ENCODE data around the gene RPL27.
A peak's percentile ranks its signal among the peaks of the same experiment; 100 is the strongest.
"Not testable (repeated sequence)": the region's sequence is repeated elsewhere in the genome, so short reads cannot be mapped to it uniquely, and the experiment has no call there.

Gene RPL27

DNA sequence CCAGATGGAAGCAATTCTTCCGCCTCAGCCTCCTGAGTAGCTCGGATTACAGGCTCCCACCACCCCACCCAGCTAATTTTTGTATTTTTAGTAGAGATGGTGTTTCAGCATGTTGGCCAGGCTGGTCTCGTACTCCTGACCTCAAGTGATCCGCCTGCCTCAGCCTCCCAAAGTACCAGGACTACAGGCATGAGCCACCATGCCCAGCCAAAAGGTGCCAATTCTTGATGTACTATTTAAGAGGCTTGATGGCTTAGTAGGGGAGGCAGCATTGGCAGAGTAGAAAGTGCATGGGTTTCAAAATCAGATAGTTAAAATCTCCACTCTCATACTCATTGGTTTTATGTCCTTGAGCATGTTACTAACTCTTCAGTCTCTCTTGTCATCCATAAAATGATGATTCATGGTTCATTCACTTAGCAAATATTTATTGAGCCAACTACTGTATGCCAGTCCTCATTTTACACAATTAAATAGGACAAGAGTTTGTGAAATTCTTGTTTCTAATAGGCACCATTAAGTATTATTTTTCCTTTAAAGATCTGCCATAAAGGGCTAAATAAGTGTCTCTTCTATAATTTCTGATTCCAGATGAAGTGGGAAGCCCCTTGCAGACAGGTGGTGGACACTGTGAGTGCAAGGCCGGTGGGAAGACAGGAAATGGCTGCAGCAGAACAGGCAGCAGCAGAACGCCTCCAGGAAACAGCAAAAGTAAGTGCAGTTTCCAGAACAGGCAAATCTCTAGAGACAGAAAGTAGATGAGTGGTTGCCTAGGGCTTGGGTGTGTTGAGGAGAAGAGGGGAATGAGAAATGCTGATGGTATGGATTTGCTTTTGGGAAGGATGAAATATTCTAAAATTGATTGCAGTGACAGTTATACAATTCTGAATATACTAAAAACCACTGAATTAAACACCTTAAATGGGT is 8.2 kb upstream of the RPL27 start:
- Histone ChIP-seq H3K27me3 (replicated peaks; ENCODE audit: control insufficient read depth, insufficient read depth, low read length) (no peaks in the 10 kb centered on the region), H3K36me3 (ENCODE audit: control insufficient read depth, insufficient read depth, low read length) (peaks cover 25% of the 10 kb centered on the region), H3K4me3 (replicated peaks; ENCODE audit: low read depth, low read length) (no peak overlapping the region)
- TF ChIP-seq, protein P1, sequence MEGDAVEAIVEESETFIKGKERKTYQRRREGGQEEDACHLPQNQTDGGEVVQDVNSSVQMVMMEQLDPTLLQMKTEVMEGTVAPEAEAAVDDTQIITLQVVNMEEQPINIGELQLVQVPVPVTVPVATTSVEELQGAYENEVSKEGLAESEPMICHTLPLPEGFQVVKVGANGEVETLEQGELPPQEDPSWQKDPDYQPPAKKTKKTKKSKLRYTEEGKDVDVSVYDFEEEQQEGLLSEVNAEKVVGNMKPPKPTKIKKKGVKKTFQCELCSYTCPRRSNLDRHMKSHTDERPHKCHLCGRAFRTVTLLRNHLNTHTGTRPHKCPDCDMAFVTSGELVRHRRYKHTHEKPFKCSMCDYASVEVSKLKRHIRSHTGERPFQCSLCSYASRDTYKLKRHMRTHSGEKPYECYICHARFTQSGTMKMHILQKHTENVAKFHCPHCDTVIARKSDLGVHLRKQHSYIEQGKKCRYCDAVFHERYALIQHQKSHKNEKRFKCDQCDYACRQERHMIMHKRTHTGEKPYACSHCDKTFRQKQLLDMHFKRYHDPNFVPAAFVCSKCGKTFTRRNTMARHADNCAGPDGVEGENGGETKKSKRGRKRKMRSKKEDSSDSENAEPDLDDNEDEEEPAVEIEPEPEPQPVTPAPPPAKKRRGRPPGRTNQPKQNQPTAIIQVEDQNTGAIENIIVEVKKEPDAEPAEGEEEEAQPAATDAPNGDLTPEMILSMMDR (IDR thresholded peaks at IDR 0.05; ENCODE audit: insufficient read depth, low read length, poor library complexity, severe bottlenecking), result no peak
- DNase-seq (ENCODE audit: extremely low read depth, insufficient read length), result no peak

DNA sequence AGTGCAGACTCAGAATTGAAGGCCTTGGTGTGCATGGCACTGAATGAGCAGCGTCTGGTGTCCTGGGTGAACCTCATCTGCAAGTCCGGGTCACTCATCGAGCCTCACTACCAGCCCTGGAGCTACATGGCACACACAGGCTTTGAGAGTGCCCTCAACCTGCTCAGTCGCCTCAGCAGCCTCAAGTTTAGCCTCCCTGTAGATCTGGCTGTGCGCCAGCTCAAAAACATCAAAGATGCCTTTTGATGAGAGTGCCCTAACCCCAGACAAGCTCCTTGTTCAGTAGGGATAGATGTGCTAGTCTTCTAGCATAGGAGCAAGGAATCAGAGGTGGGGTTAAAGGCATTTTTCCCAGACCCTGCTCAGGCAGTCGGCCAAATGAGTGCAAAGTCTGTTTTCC is 6.7 kb upstream of the RPL27 start:
- TF ChIP-seq, protein P1 (IDR thresholded peaks at IDR 0.05; ENCODE audit: insufficient read depth, low read length, poor library complexity, severe bottlenecking), result no peak
- Histone ChIP-seq H3K4me3 (replicated peaks; ENCODE audit: low read depth, low read length) (no peak overlapping the region), H3K27me3 (replicated peaks; ENCODE audit: control insufficient read depth, insufficient read depth, low read length) (no peaks in the 10 kb centered on the region), H3K36me3 (ENCODE audit: control insufficient read depth, insufficient read depth, low read length) (peaks cover 25% of the 10 kb centered on the region)
- no peak for DNase-seq (ENCODE audit: extremely low read depth, insufficient read length)

DNA sequence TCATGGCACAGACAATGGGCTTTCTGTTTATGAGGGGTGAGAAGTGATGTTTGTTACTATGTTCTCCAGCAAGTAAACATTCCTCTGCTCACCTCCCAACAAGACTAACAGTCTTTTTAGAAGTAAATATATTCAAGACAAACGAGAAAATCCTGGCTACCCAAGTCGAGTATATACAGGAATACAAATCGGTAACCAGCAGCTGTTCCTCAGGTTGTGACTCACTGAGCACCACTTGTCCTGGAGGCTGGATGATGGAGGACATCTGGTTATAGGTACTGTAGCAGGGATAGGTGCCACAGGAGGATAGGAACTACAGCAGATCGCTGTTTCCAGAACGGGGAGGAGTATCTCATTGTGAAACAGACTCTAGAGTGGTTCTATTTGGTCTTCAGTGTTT is 5.3 kb upstream of the RPL27 start:
- DNase-seq (ENCODE audit: extremely low read depth, insufficient read length), result no peak
- Histone ChIP-seq H3K36me3 (ENCODE audit: control insufficient read depth, insufficient read depth, low read length) (peaks cover 21% of the 10 kb centered on the region), H3K27me3 (replicated peaks; ENCODE audit: control insufficient read depth, insufficient read depth, low read length) (no peaks in the 10 kb centered on the region), H3K4me3 (replicated peaks; ENCODE audit: low read depth, low read length) (no peak overlapping the region)
- TF ChIP-seq, protein P1 (IDR thresholded peaks at IDR 0.05; ENCODE audit: insufficient read depth, low read length, poor library complexity, severe bottlenecking), result no peak

DNA sequence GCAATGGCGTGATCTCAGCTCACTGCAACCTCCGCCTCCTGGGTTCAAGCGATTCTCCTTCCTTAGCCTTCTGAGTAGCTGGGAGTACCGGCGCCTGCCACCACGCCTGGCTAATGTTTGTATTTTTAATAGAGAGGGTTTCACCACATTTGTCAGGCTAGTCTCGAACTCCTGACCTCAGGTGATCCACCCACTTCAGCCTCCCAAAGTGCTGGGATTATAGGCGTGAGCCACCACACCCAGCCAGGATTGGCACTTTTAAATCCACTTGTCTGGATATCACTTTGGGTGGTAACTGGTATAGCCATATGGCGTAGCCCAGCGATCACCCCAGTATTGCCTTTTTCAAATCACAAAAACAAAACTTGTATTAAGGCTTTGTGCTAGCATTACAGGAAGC is 4.3 kb upstream of the RPL27 start:
- not testable (repeated sequence) for DNase-seq (ENCODE audit: extremely low read depth, insufficient read length); H3K4me3 ChIP-seq (replicated peaks; ENCODE audit: low read depth, low read length)
- H3K36me3 ChIP-seq (ENCODE audit: control insufficient read depth, insufficient read depth, low read length), result peaks cover 20% of the 10 kb centered on the region

DNA sequence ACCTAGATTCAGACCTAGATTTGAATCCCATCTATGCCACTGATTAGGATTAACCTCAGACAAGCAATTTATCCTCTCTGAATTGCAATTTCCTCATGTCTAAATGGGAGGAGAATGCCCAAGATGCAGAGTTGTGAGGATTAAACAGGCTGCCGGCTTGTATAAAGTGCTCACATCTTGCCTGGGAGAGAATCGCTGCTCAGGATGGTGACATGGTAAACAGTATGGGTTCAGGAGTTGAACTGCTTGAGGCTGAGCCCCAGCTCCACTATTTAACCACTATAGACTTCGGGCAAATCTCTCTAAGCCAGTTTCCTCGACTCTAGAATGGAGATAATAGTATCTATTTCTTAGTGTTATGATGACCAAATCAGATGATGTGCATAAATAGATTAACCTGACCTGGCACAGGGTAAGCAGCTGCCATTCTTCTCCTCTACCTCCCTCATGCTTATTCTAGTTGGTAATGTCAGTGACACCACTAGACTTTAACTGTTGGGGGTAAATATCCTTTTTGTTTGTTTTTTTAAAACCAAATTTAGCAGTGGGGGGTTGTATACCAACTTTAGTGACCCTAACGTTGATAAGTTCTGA is 732 bp upstream of the RPL27 start:
- Histone ChIP-seq H3K27me3 (replicated peaks; ENCODE audit: control insufficient read depth, insufficient read depth, low read length) (no peaks in the 10 kb centered on the region), H3K4me3 (replicated peaks; ENCODE audit: low read depth, low read length) (peak overlapping the region; percentile 47; the same call in 1 of the 2 replicates), H3K36me3 (ENCODE audit: control insufficient read depth, insufficient read depth, low read length) (peaks cover 12% of the 10 kb centered on the region)
- no peak for DNase-seq (ENCODE audit: extremely low read depth, insufficient read length)
- TF ChIP-seq, protein P1 (IDR thresholded peaks at IDR 0.05; ENCODE audit: insufficient read depth, low read length, poor library complexity, severe bottlenecking), result no peak

More for the DNA sequence above, 4.3 kb upstream of the RPL27 start:
- H3K27me3 ChIP-seq (replicated peaks; ENCODE audit: control insufficient read depth, insufficient read depth, low read length), result not testable (repeated sequence)

DNA sequence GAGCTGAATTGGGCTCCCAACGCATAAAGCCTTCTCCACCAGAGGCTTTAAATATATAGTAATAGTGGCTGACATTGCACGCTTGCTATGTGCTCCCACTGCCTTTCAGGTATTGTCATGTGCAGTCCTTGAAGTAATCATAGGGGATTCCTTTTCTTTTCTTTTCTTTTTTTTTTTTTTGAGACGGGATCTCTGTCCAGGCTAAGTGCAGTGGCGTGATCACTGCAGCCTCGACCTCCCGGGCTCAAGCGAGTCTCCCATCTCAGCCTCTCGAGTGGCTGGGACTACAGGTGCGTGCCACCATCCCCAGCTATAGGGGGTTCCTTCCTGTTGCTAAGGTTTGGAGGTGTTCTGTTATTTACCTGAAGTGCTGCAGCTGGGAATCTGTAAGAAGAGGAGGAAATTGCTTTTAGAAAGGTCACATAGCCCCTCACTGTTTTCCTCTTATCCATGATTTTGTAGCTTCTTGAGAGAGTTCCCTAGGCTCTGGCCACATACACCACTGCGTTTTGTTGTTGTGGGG is 845 bp downstream of the RPL27 start:
- no peak for DNase-seq (ENCODE audit: extremely low read depth, insufficient read length)
- H3K36me3 ChIP-seq (ENCODE audit: control insufficient read depth, insufficient read depth, low read length), result peaks cover 23% of the 10 kb centered on the region
- TF ChIP-seq, protein P1 (IDR thresholded peaks at IDR 0.05; ENCODE audit: insufficient read depth, low read length, poor library complexity, severe bottlenecking), result no peak
- peak overlapping the region; percentile 83 for H3K4me3 ChIP-seq (replicated peaks; ENCODE audit: low read depth, low read length)
- no peaks in the 10 kb centered on the region for H3K27me3 ChIP-seq (replicated peaks; ENCODE audit: control insufficient read depth, insufficient read depth, low read length)

DNA sequence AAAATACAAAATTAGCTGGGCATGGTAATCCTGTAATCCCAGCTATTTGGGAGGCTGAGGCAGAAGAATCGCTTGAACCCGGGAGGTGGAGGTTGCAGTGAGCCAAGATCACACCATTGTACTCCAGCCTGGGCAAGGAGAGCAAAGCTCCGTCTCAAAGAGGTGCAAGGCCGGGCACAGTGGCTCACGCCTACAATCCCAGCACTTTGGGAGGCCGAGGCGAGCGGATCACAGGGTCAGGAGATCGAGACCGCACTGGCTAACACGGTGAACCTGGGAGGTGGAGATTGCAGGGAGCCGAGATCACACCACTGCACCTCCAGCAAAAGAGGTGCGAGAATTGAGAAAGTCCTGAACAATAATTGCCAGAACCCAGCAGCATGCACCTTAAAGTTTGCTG is 2.7 kb downstream of the RPL27 start:
- not testable (repeated sequence) for DNase-seq (ENCODE audit: extremely low read depth, insufficient read length); H3K27me3 ChIP-seq (replicated peaks; ENCODE audit: control insufficient read depth, insufficient read depth, low read length); H3K4me3 ChIP-seq (replicated peaks; ENCODE audit: low read depth, low read length)
- peaks cover 23% of the 10 kb centered on the region for H3K36me3 ChIP-seq (ENCODE audit: control insufficient read depth, insufficient read depth, low read length)
